Stimulated activated CD8-positive, alpha-beta memory T cell treated with anti-CD3 and anti-CD28 coated beads, Interleukin-15, amount 100 ng/mL, for 4 hours (primary cell): ENCODE measurements around the gene BBS1.
"Not testable (repeated sequence)": the region's sequence is repeated elsewhere in the genome, so short reads cannot be mapped to it uniquely, and the experiment has no call there.

Experiments
- DNase-seq, 2 donors: peaks; one replicate each; pipeline ENCODE4 v3.0.0-alpha.2; 2020; ENCODE audit warnings: low read depth in 2 of 2

BBS1 gene

GRCh38 chr11:66524304-66525040 lies 14.0 kb downstream of the BBS1 start:
- DNase-seq, result no peak

- no peak for DNase-seq
Measured at GRCh38 chr11:66529069-66529468, 18.6 kb downstream of the BBS1 start.

GRCh38 chr11:66529655-66530054 lies 19.2 kb downstream of the BBS1 start:
- no peak for DNase-seq

DNA sequence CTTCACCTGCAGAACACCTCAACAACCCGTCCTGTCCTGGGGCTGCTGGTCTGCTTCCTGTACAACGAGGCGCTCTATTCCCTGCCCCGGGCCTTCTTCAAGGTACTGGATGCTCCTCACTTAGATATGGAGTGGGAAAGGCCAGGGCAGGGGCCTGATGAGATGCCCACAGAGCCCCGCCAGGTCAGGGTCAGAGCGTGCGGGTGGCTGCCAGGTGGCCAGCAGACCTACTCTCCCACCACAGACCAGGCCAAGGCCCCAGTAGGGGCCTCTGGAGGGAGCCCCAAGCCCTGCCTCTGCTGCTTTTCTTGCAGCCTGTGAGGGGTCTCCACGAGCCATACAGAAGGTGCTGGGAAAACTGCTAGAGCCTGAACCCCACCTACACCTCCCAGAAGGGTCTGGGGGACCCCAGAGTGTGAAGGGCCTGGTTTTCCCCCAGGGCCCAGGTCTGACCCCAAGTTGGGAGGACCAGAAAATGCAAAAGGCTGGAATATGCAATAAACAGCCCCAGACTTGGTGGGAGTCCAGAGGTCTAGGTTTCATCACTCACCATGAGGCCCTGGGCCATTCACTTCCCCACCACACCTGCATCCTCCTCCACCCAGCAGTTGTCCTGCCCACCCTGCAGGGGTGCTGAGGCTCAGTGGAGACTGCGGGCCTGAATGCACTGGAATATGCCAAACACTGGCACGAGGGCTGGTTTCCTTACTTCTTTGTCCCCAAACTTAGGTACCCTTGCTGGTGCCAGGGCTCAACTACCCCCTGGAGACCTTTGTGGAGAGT lies 20.7 kb downstream of the BBS1 start:
- no peak for DNase-seq

DNA sequence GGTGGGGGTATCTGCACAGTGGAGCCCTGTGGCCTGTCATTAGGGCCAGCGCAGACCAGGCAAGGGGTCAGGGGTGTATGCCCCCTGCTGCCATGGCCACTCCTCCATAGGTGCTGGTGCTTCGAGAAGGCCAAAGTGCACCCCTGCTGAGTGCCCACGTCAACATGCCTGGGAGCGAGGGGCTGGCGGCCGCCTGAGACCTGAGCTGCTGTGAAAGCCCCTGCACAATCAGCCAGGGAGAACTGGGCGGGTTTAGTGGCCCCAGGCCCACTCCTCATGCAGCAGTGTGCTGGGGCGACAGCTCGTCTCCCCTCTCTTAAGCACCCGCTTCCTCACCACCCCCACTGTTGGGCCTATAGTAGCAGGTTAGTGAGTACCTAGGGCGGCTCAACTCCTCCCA lies 21.4 kb downstream of the BBS1 start:
- DNase-seq, result no peak

DNA sequence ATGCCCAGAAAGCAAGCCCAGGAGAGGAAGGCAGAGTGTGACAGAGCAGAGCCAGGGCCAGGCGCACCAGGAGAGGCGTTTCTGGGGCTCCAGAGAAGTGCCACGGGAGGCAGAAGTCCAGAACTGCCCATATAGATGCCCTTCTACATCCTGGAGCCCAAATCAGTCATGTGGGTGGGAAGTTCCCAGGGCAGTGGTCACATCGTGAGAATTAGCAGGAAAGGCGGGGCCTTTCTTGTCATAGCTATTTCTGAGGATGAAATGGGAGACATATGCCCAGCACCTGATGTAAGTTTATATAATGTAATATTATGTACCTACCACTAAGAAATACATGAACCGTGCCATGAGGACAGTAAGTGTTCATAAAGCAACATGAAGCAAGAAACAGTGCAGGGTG lies 22.3 kb downstream of the BBS1 start:
- no peak for DNase-seq

- DNase-seq, result no peak
Measured at GRCh38 chr11:66539170-66539869, 28.9 kb downstream of the BBS1 start.

GRCh38 chr11:66539870-66540213 lies 29.4 kb downstream of the BBS1 start:
- DNase-seq, result no peak

DNA sequence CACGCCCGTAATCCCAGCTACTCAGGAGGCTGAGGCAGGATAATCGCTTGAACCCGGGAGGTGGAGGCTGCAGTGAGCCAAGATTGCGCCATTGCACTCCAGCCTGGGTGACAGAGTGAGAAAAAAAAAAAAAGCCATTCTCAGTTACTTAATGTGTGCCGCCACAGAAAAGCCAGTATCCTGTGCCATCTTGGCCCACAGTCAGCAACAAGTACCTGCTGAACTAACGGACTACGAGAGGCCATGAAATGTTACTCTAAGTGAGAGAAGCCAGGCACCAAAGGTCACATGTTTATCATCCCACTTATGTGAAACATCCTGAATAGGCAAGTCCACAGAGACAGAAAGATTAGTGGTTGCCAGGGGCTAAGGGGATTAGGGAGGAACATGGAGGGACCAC lies 30.2 kb downstream of the BBS1 start:
- DNase-seq, result not testable (repeated sequence)

DNA sequence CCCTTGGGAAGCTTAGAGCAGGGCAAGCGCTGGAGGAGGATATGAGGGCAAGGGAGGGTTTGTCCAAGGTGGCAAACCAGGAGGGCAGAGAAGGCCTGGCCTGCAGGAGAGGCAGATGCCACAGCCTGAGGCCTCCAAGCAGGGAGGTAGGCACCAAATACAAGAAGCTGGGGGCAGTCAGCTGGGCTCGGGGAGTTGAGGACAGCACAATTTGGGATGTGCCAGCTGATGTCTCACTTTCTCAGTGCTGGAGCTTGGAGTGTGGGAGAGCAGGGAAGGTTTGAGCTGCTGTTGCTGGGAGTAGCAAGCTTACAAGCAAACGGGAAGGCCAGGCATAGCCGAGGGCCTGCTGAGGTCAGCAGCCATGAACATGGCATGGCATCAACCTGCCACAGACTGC lies 31.5 kb downstream of the BBS1 start:
- no peak for DNase-seq

DNA sequence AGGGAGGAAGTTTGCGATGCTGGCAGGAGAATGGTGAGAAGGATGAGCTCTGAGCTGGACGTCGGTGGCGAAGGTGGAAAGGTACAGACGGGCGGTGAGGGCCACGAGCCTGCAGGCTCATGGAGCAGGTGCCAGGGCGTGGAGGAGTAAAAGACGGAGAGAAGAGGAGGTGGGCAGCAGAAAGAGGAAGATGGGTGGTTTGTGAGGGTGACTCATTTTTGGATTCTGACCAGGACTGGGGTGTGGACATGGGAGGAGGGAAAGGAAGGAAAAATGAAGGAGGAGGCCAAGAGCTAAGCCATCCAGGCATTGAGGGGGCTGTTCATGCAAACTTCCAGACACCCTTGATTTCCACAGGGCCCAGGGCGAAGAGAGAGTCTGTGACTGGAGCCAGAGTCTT lies 31.9 kb downstream of the BBS1 start:
- DNase-seq, result no peak

DNA sequence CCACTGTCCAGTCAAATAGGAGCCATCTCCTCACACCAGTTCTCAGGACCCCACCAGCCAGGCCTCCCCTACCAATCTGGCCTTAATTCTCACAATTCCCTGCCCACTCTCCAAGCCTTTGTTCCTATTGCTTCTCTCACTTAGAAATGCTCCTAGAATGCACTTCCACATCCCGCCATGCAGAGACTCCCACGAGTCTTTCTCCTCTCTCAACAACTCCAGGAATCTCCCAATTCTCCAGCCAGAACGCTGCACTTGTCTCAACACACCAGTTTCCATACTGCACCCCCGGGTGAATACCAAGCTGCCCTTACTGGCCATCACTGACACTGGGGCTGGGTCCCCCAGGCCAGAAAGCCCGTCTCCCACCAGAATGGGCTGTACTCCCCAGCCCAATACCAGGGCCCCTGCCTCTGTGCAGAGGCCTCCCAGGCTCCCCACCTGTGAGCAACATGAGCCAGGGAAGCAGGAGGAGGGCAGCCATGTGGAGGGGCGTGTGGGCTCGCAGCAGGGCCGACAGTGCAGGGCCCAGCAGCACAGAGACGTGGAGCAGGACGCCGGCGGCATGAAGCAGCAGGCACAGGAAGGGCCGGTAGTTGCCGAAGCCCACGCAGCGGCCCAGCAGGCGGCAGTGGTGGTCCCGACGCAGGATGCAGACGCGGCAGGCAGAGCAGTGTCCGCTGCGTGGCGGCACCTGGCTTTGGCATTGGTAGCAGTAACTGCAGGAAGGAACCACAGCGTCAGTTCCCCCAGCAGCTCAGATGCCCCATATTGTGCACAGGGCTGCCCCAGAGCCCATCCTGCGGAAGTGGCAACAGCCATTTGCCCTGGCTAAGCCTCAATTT lies 33.0 kb downstream of the BBS1 start:
- peak; percentile 25 for DNase-seq

- DNase-seq, result not testable (repeated sequence)
Measured at GRCh38 chr11:66544952-66545351, 34.5 kb downstream of the BBS1 start.

DNA sequence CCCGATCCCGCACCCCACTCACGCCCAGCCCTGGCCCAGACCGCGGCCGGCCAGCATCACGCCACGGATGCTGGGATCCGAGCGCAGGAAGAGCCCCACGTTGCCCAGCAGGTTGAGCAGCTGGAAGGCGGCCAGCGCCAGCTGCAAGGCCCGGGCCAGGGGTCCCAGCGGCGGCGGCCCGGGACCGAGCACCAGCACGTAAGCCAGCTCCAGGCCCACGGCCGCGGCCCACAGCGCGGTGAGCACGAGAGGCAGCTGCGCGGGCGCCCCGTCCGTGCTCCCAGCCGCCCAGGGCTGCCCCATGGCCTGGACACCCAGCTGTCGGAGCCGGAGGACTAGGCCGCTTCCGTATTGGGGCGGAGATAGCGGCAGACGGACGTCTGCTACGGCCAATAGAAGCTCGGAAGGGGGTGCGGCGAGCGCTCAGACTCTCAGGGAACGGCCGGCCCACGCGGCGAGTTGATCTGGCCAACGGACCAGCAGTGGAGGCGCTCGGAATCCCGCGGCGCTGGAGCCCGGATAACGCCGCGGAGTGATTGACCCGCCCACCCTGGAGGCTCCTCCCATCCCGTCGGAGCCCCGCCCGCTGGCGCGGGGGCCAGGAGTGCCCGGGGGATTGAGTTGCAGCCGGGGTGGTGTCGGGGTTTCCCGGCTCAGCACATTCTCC lies 35.4 kb downstream of the BBS1 start, which contains the start of gene ZDHHC24:
Gene ZDHHC24, minus strand, starts transcription at position 348 of the 667 bp plus-strand sequence. Its CDS starts 45 bp downstream, at position 303.
- DNase-seq, result peak; percentile 65 to 69

- DNase-seq, result no peak
Measured at GRCh38 chr11:66546368-66546965, 36.0 kb downstream of the BBS1 start, which contains the start of gene ACTN3. Gene ACTN3 (plus strand): TSS chr11:66546903. CDS start chr11:66546938, 35 bp downstream.

GRCh38 chr11:66546966-66547661 lies 36.7 kb downstream of the BBS1 start:
- DNase-seq, result no peak

- no peak for DNase-seq
Measured at GRCh38 chr11:66547662-66548009, 37.2 kb downstream of the BBS1 start.

DNA sequence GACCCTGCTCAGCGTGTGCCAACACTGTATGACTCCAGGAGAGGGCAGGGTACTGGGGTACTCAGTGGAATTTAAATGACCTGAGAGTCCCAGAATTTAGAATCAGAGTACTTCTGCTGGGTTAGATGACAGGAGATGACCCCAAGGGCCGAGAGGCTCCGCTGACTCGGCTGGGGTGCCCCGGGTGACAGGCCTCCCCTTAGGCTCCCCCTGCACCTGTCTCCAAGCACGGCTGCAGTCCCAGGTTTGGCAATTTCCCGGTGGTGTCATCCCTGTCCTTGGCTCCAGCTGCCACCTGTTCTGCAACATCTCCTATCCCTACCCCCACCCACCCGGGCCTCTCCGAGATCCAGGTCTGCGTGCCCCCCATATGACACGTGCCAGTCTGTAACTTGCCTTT lies 37.6 kb downstream of the BBS1 start:
- DNase-seq, result no peak

GRCh38 chr11:66548774-66549630 lies 38.6 kb downstream of the BBS1 start:
- DNase-seq, result no peak
